OCI-LY1 (cell line): Measurements from ENCODE around the gene STK32B.

Experiments
- CTCF ChIP-seq: fragments of 200-600 bp; sonication (generic), shearing (Covaris generic); IDR thresholded peaks from 2 replicates; pipeline ENCODE4 v1.5.1; 2017; ENCODE audit warnings: mild to moderate bottlenecking, antibody characterized with exemption, low read length, moderate library complexity, mixed read lengths
- EZH2 ChIP-seq: fragments of 200-600 bp; sonication (generic), shearing (Covaris generic); IDR thresholded peaks from 2 replicates; pipeline ENCODE4 v1.8.0; 2017; ENCODE audit warnings: borderline replicate concordance, mixed run types, mild to moderate bottlenecking, antibody characterized with exemption, low read length, moderate library complexity, mixed read lengths

- peak; percentile 38; the same call in 1 of the 2 replicates for TF ChIP-seq CTCF
- no peak for TF ChIP-seq EZH2
Measured at GRCh38 chr4:5050520-5051277, 581 bp upstream of the STK32B start.
